GM10248 (cell line): ENCODE results near the gene TMSB10.

Experiments
- CTCF ChIA-PET: fragments of 300-600 bp; sonication (Branson Sonifier 250); formaldehyde crosslinking; extraction: SDS; loops from one replicate; lab custom pipeline; 2021; ENCODE audit warnings: antibody characterized with exemption; lab: Yijun Ruan, JAX
- POLR2A ChIA-PET: fragments of 350-650 bp; sonication (Branson Sonifier 250); formaldehyde crosslinking; extraction: SDS; loops from one replicate; lab custom pipeline; 2020; ENCODE audit warnings: antibody characterized with exemption; lab: Yijun Ruan, JAX
- DNase-seq: peaks from one replicate; pipeline ENCODE4 v3.0.0; 2012; ENCODE audit errors: extremely low spot score
- TF ChIP-seq, protein P1 (sequence below): IDR thresholded peaks from 2 replicates; pipeline ENCODE4 v1.5.1; 2012; ENCODE audit warnings: mild to moderate bottlenecking, low read depth; ENCODE audit errors: extremely low read depth, missing control alignments, control extremely low read depth

Gene TMSB10

DNA sequence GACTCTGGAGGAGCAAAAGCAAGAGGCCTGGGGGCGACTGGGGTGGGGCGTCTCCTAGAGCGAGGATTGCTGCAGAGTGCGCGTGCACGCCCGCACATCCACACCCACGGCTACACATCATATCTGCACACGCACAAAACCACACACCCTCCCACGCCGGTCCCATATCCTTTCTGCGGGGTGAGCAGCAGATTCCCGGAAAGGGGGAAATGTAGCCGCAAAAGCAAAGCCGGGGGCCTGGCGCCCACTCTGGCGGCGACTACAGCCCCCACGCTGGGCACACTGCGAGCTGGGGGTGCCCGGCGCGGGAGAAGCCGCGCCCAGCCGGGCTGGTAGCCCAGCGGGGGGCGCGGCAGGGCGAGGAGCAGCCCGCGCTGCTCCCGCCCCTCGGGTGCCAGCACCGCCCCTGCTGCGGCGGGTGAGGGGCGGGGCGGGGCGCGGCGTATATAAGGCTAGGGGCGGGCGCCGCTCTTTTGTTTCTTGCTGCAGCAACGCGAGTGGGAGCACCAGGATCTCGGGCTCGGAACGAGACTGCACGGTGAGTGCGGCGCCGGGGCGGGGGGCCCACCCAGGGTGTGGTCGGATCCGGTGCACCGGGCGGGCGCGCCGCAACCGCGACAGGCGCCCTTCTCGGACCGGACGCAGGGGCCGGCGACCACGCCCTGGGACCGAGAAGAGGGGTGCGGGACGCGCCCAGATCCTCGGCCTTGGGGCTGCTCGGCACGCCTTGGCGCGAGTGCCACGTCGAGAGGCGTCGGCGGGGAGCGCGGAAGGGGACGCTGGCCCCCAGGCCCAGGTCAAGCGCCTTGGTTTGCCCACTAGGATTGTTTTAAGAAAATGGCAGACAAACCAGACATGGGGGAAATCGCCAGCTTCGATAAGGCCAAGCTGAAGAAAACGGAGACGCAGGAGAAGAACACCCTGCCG lies at the start of gene TMSB10:
TSS of gene TMSB10 (plus strand) at position 476 of the 927 bp plus-strand sequence.
- TF ChIP-seq, protein P1, sequence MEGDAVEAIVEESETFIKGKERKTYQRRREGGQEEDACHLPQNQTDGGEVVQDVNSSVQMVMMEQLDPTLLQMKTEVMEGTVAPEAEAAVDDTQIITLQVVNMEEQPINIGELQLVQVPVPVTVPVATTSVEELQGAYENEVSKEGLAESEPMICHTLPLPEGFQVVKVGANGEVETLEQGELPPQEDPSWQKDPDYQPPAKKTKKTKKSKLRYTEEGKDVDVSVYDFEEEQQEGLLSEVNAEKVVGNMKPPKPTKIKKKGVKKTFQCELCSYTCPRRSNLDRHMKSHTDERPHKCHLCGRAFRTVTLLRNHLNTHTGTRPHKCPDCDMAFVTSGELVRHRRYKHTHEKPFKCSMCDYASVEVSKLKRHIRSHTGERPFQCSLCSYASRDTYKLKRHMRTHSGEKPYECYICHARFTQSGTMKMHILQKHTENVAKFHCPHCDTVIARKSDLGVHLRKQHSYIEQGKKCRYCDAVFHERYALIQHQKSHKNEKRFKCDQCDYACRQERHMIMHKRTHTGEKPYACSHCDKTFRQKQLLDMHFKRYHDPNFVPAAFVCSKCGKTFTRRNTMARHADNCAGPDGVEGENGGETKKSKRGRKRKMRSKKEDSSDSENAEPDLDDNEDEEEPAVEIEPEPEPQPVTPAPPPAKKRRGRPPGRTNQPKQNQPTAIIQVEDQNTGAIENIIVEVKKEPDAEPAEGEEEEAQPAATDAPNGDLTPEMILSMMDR, result peak; percentile 8
- POLR2A ChIA-PET, result interaction anchor here (0.5 to 3.6 kb wide), 9 partner anchors 12 to 454 kb away, joined by 3 to 23 read pairs (median 7); no protein-coding TSS in a partner anchor
- peak; percentile 93 for DNase-seq
- CTCF ChIA-PET, result interaction anchor here (1.3 to 11.7 kb wide), 3 partner anchors 15 to 34 kb away, joined by 4 to 112 read pairs (median 5); no protein-coding TSS in a partner anchor

DNA sequence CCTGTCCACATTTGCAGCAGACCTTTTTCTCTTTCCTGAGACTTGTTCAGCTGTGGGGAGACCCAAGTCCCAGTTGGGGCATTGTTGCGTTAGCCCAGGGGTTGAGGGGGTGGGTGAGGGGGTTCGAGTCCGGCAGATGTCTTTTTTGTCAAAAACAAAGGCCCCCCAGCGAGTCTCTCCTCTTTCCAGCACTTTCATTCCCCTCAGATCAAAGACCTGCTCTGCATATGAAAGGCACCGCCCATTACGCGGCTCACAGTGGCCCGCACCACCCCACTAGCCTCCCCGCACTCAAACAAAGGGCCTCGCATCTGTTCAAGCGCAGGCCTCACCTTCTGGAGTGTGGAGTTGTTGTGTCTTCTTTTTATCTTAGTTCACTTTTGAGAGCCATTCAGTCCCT lies 49.7 kb upstream of the TMSB10 start:
- TF ChIP-seq, protein P1, result no peak
- POLR2A ChIA-PET, result no interaction called here
- CTCF ChIA-PET, result interaction anchor here (1.2 kb wide), 1 partner anchor 10 kb away, joined by 3 read pairs; no protein-coding TSS in a partner anchor
- DNase-seq, result no peak

DNA sequence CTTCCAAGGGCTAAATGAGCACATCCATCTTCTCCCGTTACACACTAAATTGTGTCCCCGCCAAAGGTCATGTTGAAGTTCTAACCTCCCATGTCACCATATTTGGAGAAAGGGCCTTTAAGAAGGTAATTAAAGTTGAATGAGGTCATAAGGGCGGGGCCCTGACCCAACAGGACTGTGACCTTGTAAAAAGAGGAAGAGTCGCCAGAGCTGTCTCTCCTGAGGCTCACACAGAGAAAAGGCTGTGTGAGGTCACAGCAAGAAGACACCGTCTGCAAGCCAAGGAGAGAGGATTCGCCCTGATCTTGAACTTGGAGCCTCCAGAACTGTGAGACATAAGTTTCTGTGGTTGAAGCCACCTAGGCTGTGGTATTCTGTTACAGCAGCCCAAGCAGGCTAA lies 48.7 kb upstream of the TMSB10 start:
- POLR2A ChIA-PET, result no interaction called here
- TF ChIP-seq, protein P1, result no peak
- no peak for DNase-seq
- CTCF ChIA-PET, result interaction anchor here (1.2 to 1.4 kb wide), 2 partner anchors 68 to 115 kb away, joined by 3 read pairs; no protein-coding TSS in a partner anchor

DNA sequence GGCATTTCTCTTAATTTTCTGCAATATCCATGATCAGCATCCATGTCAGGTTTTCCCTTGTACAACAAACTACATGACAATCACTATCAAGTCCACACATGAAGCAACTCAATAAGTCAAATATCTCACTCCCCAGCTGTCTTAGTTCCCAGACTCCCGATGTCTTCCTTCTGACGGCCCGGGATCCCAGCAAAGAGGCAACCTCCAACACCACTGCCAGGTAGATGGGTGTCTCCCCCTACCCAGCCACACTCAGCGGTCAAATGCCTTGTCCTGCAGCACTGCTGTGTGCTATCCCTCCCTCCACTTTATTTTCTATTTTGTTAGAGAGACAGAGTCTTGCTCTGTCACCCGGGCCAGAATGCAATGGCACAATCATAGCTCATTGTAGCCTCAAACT lies 47.9 kb upstream of the TMSB10 start:
- CTCF ChIA-PET, result interaction anchor here (1.0 to 1.4 kb wide), 5 partner anchors 11 to 365 kb away, joined by 3 to 4 read pairs (median 3); no protein-coding TSS in a partner anchor
- DNase-seq, result no peak
- TF ChIP-seq, protein P1, result no peak
- POLR2A ChIA-PET, result no interaction called here

DNA sequence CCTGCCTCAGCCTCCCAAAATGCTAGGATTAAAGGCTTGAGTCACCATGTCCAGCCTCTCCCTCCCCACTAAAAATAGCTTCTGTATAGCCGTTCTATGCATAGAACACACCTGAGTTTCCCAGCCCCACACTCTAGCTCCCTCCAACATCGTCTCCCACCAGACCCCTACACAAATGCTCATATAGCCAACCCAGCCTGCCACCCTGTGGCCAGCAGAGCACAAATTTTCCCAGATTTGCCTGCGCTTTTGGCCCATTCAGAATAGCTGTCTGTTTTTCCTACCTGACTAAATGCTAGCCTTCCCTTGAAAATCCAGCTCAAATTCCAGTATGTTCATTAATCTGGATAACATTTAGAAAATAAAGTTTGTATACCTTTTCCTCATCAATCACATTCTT lies 47.3 kb upstream of the TMSB10 start:
- ChIA-PET POLR2A (no interaction called here), CTCF (interaction anchor here (1.0 to 1.4 kb wide), 6 partner anchors 11 to 365 kb away, joined by 3 to 4 read pairs (median 3); no protein-coding TSS in a partner anchor)
- TF ChIP-seq, protein P1, result peak; percentile 24
- DNase-seq, result no peak

DNA sequence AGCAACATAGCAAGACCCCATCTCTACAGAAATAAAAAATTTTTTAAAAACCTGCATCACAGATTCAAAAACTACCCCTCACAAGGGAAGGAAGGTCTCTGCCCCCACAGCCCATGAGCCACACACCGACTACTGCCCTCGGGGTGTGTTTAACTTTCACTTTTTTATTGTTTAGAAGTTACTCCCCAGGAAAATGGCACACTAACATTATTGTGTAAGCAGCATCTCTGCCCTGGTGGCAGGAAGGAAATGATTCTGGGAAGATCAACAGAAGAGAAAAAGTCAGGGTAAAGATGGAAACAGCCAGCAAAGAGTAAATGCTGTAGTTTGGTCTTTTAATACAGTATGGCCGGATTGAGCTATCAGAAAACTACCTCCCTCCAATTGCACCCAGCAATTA lies 46.5 kb upstream of the TMSB10 start:
- no peak for DNase-seq
- ChIA-PET CTCF (interaction anchor here (1.1 kb wide), 2 partner anchors 114 to 366 kb away, joined by 3 to 4 read pairs; no protein-coding TSS in a partner anchor), POLR2A (no interaction called here)
- TF ChIP-seq, protein P1, result no peak
